ENCODE measurements around the gene UBAC2.

GRCh38 chr13:99176309-99177276 is 24.1 kb upstream of the UBAC2 start:
- TF ChIP-seq YY1 (IDR thresholded peaks at IDR 0.05; ENCODE audit: low read depth, low read length) (no peak), EP300 (IDR thresholded peaks at IDR 0.05; ENCODE audit: borderline replicate concordance in 1 of 2, low read depth in 2 of 2, low read length in 2 of 2) (no peak), GABPA (IDR thresholded peaks at IDR 0.05; ENCODE audit: borderline replicate concordance, insufficient read depth, low read length) (no peak), RAD21 (IDR thresholded peaks at IDR 0.05 in 1 of 2, conservative IDR thresholded peaks at IDR 0.05 in 1 of 2; ENCODE audit: low read depth in 2 of 2, low read length in 2 of 2) (peak; percentile 98)
